Fibroblast of mammary gland (primary cell): ENCODE data around the gene GDI1.

Source experiments
- DNase-seq: peaks from one replicate; pipeline ENCODE4 v3.0.0-alpha.2; 2010; ENCODE audit warnings: low read depth
- H3K4me3 ChIP-seq: 2 replicates; pipeline ENCODE4 v1.5.1; 2011; ENCODE audit warnings: low read depth, mild to moderate bottlenecking, low read length, moderate library complexity; ENCODE audit not compliant: control insufficient read depth
- TF ChIP-seq, protein P1 (sequence below): conservative IDR thresholded peaks from 2 replicates; pipeline ENCODE4 v1.5.1; 2011; ENCODE audit warnings: low read depth, low read length, inconsistent platforms; ENCODE audit not compliant: control insufficient read depth, insufficient read depth

GDI1 gene

DNA sequence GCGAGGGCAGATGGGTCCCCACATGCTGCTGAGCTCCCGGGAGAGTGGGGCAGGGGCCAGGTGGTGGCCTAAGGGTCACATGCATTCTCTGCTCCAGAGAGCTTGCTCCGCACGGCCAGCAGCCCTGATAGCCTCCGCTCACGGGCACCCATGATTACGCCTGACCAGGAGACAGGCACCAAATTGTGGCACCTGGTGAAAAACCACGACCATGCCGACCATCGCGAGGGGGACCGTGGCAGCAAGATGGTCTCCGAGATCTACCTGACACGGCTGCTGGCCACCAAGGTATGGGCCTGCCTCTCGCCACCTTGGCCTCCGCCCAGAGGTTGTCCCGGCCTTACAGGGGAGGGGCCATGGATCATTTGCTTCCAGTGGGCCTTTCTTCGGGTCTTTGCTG is 32.9 kb downstream of the GDI1 start:
- TF ChIP-seq, protein P1, sequence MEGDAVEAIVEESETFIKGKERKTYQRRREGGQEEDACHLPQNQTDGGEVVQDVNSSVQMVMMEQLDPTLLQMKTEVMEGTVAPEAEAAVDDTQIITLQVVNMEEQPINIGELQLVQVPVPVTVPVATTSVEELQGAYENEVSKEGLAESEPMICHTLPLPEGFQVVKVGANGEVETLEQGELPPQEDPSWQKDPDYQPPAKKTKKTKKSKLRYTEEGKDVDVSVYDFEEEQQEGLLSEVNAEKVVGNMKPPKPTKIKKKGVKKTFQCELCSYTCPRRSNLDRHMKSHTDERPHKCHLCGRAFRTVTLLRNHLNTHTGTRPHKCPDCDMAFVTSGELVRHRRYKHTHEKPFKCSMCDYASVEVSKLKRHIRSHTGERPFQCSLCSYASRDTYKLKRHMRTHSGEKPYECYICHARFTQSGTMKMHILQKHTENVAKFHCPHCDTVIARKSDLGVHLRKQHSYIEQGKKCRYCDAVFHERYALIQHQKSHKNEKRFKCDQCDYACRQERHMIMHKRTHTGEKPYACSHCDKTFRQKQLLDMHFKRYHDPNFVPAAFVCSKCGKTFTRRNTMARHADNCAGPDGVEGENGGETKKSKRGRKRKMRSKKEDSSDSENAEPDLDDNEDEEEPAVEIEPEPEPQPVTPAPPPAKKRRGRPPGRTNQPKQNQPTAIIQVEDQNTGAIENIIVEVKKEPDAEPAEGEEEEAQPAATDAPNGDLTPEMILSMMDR, result no peak

DNA sequence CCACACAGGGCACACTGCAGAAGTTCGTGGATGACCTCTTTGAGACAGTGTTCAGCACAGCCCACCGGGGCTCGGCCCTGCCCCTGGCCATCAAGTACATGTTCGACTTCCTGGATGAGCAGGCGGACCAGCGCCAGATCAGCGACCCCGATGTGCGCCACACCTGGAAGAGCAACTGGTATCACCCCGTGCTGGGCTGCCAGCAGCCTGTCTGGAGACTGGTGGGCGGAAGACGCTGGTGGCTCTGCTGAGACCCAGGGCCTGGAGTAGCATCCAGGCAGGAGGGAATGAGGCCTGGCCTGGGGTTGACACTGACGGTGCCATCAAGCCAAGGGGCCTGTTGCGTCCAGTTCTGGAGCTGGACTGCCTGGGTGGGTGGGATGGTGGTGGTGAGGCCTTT is 33.5 kb downstream of the GDI1 start:
- H3K4me3 ChIP-seq, result no peak overlapping the region
- DNase-seq, result no peak
- TF ChIP-seq, protein P1, result no peak

More for the DNA sequence above, 32.9 kb downstream of the GDI1 start:
- no peak for DNase-seq
- no peak overlapping the region for H3K4me3 ChIP-seq

DNA sequence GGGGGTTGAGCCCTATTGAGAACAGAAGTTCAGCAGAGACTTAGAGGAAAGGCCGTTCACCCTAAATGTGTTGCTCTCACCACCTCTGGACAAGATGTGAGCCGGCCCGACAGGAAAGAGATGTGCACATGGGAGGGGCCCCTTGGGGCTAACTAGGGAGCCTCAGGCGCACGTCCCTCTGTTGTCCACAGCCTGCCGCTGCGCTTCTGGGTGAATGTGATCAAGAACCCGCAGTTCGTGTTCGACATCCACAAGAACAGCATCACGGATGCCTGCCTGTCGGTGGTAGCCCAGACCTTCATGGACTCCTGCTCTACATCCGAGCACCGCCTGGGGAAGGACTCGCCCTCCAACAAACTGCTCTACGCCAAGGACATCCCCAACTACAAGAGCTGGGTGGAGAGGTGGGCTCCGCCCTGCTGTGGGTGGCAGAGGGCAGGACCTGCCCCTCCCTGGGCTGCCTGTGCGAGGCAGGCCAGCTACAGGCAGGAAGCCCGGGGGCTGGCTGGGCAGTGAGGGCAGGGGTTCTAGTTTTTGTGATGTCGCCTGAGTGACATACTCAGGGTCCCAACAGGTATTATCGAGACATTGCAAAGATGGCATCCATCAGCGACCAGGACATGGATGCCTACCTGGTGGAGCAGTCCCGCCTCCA is 34.1 kb downstream of the GDI1 start:
- no peak for DNase-seq
- TF ChIP-seq, protein P1, result no peak
- no peak overlapping the region for H3K4me3 ChIP-seq

DNA sequence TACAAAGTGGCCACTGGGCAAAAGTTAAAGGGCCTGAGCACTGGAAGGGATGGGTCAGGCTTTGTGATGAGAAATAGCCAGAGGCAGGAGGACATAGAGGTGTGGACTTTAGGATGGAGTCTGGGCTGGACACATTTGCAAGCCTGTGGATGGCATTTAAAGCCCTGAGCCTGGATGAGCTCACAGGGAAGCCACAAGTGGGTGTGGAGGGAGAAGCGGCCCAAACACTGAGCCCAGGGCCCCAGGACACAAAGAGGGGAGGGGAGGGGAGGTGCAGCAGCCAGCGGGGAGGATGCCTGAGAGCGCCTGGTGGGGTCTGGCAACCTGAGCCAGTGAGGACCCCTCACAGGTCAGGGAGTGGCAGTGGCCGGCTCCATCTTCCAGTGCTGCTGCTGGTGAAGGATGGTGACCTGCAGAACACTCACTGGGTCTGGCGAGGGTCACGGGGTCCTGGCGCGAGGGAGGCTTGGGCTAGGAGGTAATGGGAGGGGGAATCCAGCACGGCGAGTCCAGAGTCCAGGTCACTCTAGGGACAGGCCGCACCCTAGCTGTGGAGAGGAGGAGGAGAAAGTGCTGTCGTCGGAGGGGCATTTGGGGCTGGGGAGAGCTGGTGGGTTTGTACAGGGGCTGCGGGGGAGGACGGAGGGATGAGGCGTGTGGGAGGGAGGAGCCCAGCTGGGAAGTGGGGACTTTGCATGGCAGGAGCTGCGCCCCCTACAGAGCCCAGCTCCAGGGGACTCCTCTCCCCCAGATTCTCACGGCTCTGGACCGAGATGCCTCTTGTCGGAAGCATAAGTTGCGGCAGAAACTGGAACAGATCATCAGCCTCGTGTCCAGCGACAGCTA is 35.1 kb downstream of the GDI1 start:
- no peak for DNase-seq
- no peak overlapping the region for H3K4me3 ChIP-seq
- TF ChIP-seq, protein P1, result no peak

DNA sequence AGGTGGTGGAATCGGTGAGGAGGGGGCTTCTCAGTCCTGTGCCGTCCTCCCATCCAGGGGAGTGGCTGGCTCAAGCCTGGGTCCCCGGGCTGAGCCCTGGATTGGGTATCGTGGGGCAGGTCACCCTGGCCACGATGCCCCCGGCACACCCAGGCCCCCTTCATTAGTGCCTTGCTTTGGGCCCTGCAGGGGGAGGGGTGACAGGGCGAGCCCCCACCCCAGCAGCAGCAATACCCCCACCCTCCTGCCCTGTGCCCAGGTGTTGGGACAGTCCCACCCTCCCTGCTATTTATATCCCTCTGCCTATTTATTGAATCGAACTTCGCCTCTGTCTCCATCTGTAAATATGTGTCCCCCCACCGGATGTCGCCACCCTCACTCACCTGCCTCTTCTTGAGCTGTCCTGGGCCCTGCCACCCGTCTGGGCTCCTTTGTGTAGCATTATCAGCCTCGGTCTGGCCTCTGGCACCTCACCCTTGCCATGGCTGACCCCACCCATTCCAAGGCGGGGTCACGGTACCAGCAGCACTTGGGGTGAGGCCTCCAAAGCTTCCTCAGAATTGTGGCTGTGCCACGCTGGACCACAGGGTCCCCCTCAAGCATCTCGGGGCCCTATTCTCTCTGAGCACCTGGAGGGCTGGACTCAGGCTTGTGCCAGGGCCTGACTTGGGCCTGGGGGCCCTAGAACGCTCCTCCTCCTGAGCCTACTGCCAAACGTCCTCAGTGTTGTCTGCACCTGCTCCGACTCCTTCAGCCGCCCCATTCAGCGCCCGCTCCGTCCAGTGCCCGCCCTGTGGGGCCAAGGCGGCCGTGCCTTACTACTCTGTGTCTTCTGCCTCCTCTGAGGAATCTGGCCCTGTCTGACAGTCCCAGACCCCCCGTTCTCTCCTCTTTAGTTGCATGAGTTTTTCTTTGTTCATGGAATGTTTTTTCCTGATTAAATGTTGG is 36.0 kb downstream of the GDI1 start:
- TF ChIP-seq, protein P1, result no peak
- no peak overlapping the region for H3K4me3 ChIP-seq

DNA sequence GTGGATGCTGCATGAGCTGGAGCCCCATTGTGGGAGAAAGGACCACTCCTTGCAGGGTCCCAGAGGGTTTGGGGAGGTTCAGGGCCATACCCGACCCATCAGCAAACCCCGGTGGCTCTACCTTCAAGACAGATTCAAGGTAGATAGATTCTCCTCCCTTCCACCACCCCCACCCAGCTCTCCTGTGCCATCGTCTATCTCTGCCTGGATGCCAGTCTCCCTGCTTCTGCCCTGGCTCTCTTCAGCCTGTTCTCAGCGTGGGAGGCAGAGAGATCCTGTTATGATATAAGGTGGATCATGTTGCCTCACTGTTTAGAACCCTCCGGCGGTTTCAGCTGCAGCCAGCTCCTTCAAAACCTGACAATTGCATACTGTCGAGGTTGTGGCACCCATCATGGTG is 36.7 kb downstream of the GDI1 start:
- no peak for DNase-seq
- H3K4me3 ChIP-seq, result no peak overlapping the region
- TF ChIP-seq, protein P1, result no peak

More for the DNA sequence above, 36.0 kb downstream of the GDI1 start:
- DNase-seq, result no peak
